Thyroid gland (tissue), 4 donors: ENCODE measurements around the gene NGLY1. TPM values are rescaled to one million over a fixed set of nuclear protein-coding genes. Genes with fewer than 3 reads are reported as not detected.

Experiments used
- DNase-seq, 2 donors: peaks; one replicate each; pipeline ENCODE4 v3.0.0-alpha.2; 2019
- H3K27ac ChIP-seq, 3 donors: fragments of 200-600 bp; sonication (generic); 1 replicate in 2 of 3; 2 replicates in 1 of 3; pipeline ENCODE4 v1.5.1; 2016 to 2019; ENCODE audit warnings: mild to moderate bottlenecking in 1 of 3, moderate library complexity in 1 of 3
- H3K27me3 ChIP-seq: fragments of 200-600 bp; sonication (generic); one replicate; pipeline ENCODE4 v1.5.1; 2019
- H3K36me3 ChIP-seq, 2 donors: fragments of 200-600 bp; sonication (generic); one replicate each; pipeline ENCODE4 v1.5.1; 2016 to 2019
- H3K4me1 ChIP-seq, 2 donors: fragments of 200-600 bp; sonication (generic); one replicate each; pipeline ENCODE4 v1.5.1; 2017 to 2019
- H3K4me3 ChIP-seq, 3 donors: fragments of 200-600 bp; sonication (generic); replicated peaks in 1 of 3; 1 replicate in 2 of 3; 2 replicates in 1 of 3; pipeline ENCODE4 v1.5.1; 2016; ENCODE audit warnings: mild to moderate bottlenecking in 1 of 3
- H3K9me3 ChIP-seq: fragments of 200-600 bp; sonication (generic); one replicate; pipeline ENCODE4 v1.5.1; 2017
- CTCF ChIP-seq, 6 experiments: fragments of 200-600 bp in 3 of 6; fragments of 450-650 bp in 3 of 6; sonication (generic) in 3 of 6; IDR thresholded peaks; one replicate each; pipeline ENCODE4 v1.5.1; 2016 to 2019; ENCODE audit warnings: antibody characterized with exemption in 6 of 6, mild to moderate bottlenecking in 2 of 6, inconsistent platforms in 1 of 6, moderate library complexity in 1 of 6
- POLR2A ChIP-seq, 2 donors: fragments of 450-650 bp; IDR thresholded peaks; one replicate each; pipeline ENCODE4 v1.6.1; 2017; ENCODE audit warnings: antibody characterized with exemption in 2 of 2, mild to moderate bottlenecking in 2 of 2, moderate library complexity in 1 of 2
- WGBS, 2 donors: methylation state at CpG; one replicate each; pipeline ENCODE4 v1.1.5; 2017; 5-methylcytosine and 5-hydroxymethylcytosine counted together
- intact Hi-C: fragments of 100-400 bp; cut with DNase I; formaldehyde crosslinking; loops from one replicate; pipeline ENCODE4 v1.15.1; 2023
- total RNA-seq, 4 donors: library from RNA; depleted of rRNA; stranded (reverse); fragments of >200 nt; gene quantifications; one replicate each; pipeline ENCODE4 v1.2.3, GENCODE V29; 2016

Gene NGLY1
- total RNA-seq, 4 donors from 2014 or later, result 31.6 to 47.3 (median 38.7) TPM

GRCh38 chr3:25823314-25823713 lies 40.1 kb upstream of the NGLY1 start:
- WGBS, 2 donors, result 91 to 92% methylated on average over 3 of the region's 3 CpGs
- TF ChIP-seq POLR2A (IDR thresholded peaks at IDR 0.05) (no peak), CTCF (IDR thresholded peaks at IDR 0.05) (no peak)
- intact Hi-C loops, result no loop called here

GRCh38 chr3:25821746-25822573 lies 38.7 kb upstream of the NGLY1 start:
- TF ChIP-seq POLR2A (IDR thresholded peaks at IDR 0.05), result no peak
- no peak for TF ChIP-seq CTCF (IDR thresholded peaks at IDR 0.05)
- Histone ChIP-seq H3K27ac (no peak overlapping the region), H3K27me3 (no peaks in the 10 kb centered on the region), H3K4me1 (peaks cover 6 to 9% of the 10 kb centered on the region in 2 donors), H3K4me3 (no peak overlapping the region), H3K9me3 (no peaks in the 10 kb centered on the region), H3K36me3 (no peaks in the 10 kb centered on the region)
- no peak for DNase-seq
- intact Hi-C loops, result no loop called here
- WGBS, 2 donors, result 71 to 93% methylated on average over 4 of the region's 4 CpGs

More at GRCh38 chr3:25823314-25823713, 40.1 kb upstream of the NGLY1 start:
- H3K36me3 ChIP-seq, result no peaks in the 10 kb centered on the region
- no peaks in the 10 kb centered on the region for H3K9me3 ChIP-seq
- peaks cover 6 to 9% of the 10 kb centered on the region in 2 donors for H3K4me1 ChIP-seq
- DNase-seq, result no peak
- H3K27ac ChIP-seq, result no peak overlapping the region
- no peak overlapping the region for H3K4me3 ChIP-seq
- H3K27me3 ChIP-seq, result no peaks in the 10 kb centered on the region

- no peaks in the 10 kb centered on the region for H3K27me3 ChIP-seq
- H3K4me1 ChIP-seq, result peaks cover 6 to 9% of the 10 kb centered on the region in 2 donors
- intact Hi-C loops, result no loop called here
- 46 to 51% methylated on average over 4 of the region's 4 CpGs for WGBS, 2 donors
- no peaks in the 10 kb centered on the region for H3K9me3 ChIP-seq
- no peaks in the 10 kb centered on the region for H3K36me3 ChIP-seq
- no peak overlapping the region for H3K4me3 ChIP-seq
- DNase-seq, result no peak
- TF ChIP-seq CTCF (IDR thresholded peaks at IDR 0.05) (no peak), POLR2A (IDR thresholded peaks at IDR 0.05) (no peak)
- peak overlapping the region in 1 of 3 donors; percentile 40 for H3K27ac ChIP-seq
Measured at GRCh38 chr3:25820816-25821486, 37.7 kb upstream of the NGLY1 start.

GRCh38 chr3:25820366-25820765 lies 37.1 kb upstream of the NGLY1 start:
- TF ChIP-seq CTCF (IDR thresholded peaks at IDR 0.05), result no peak
- no peak for TF ChIP-seq POLR2A (IDR thresholded peaks at IDR 0.05)
- H3K4me1 ChIP-seq, result peaks cover 6 to 9% of the 10 kb centered on the region in 2 donors
- peak overlapping the region in 2 of 3 donors; percentile 18 to 40 for H3K27ac ChIP-seq

GRCh38 chr3:25818335-25818734 lies 35.1 kb upstream of the NGLY1 start:
- H3K4me1 ChIP-seq, result peaks cover 6 to 9% of the 10 kb centered on the region in 2 donors
- H3K36me3 ChIP-seq, result no peaks in the 10 kb centered on the region
- TF ChIP-seq CTCF (IDR thresholded peaks at IDR 0.05), result no peak
- no peak for TF ChIP-seq POLR2A (IDR thresholded peaks at IDR 0.05)
- no peaks in the 10 kb centered on the region for H3K9me3 ChIP-seq
- 78 to 81% methylated on average over 4 of the region's 4 CpGs for WGBS, 2 donors
- no peak for DNase-seq
- H3K27me3 ChIP-seq, result no peaks in the 10 kb centered on the region
- H3K27ac ChIP-seq, result no peak overlapping the region
- no peak overlapping the region for H3K4me3 ChIP-seq
- intact Hi-C loops, result no loop called here

More at GRCh38 chr3:25820366-25820765, 37.1 kb upstream of the NGLY1 start:
- peak; percentile 65 to 77 for DNase-seq
- no peaks in the 10 kb centered on the region for H3K27me3 ChIP-seq
- no peak overlapping the region for H3K4me3 ChIP-seq
- no peaks in the 10 kb centered on the region for H3K9me3 ChIP-seq
- no peaks in the 10 kb centered on the region for H3K36me3 ChIP-seq
- intact Hi-C loops, result no loop called here
